WTC11 (cell line): Measurements from ENCODE around the gene GPC6.

Source experiments
- CTCF ChIP-seq: fragments of 200-600 bp; IDR thresholded peaks from 2 replicates; pipeline ENCODE4 v1.8.0; 2022; ENCODE audit warnings: antibody characterized with exemption
- NFYB ChIP-seq: sonication (generic); formaldehyde crosslinking; conservative IDR thresholded peaks from 2 replicates; pipeline ENCODE4 v1.8.0; 2022; ENCODE audit warnings: low read depth, missing genetic modification reagents
- ZNF512 ChIP-seq: sonication (generic); formaldehyde crosslinking; IDR thresholded peaks from 2 replicates; pipeline ENCODE4 v1.8.1; 2022; ENCODE audit warnings: missing genetic modification reagents, borderline replicate concordance
- ZSCAN18 ChIP-seq: fragments of 250-450 bp; sonication (Bioruptor Pico); IDR thresholded peaks from 2 replicates; pipeline ENCODE4 v2.1.2; 2022; ENCODE audit warnings: mild to moderate bottlenecking, moderate library complexity

- no peak for TF ChIP-seq CTCF
- no peak for TF ChIP-seq ZSCAN18
- TF ChIP-seq NFYB (CRISPR knock-in tag): no peak
- no peak for TF ChIP-seq ZNF512 (CRISPR knock-in tag)
These were observed 112.9 kb downstream of the GPC6 start for GRCh38 chr13:93339550-93339949.
